Measurements from ENCODE around the gene ATP2A1.

- TF ChIP-seq, protein P1, sequence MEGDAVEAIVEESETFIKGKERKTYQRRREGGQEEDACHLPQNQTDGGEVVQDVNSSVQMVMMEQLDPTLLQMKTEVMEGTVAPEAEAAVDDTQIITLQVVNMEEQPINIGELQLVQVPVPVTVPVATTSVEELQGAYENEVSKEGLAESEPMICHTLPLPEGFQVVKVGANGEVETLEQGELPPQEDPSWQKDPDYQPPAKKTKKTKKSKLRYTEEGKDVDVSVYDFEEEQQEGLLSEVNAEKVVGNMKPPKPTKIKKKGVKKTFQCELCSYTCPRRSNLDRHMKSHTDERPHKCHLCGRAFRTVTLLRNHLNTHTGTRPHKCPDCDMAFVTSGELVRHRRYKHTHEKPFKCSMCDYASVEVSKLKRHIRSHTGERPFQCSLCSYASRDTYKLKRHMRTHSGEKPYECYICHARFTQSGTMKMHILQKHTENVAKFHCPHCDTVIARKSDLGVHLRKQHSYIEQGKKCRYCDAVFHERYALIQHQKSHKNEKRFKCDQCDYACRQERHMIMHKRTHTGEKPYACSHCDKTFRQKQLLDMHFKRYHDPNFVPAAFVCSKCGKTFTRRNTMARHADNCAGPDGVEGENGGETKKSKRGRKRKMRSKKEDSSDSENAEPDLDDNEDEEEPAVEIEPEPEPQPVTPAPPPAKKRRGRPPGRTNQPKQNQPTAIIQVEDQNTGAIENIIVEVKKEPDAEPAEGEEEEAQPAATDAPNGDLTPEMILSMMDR (IDR thresholded peaks at IDR 0.05): no peak
- no peak for TF ChIP-seq EP300 (IDR thresholded peaks at IDR 0.05)
- TF ChIP-seq POLR2A (IDR thresholded peaks at IDR 0.05): no peak
Observed at GRCh38 chr16:28951410-28951943, 73.2 kb downstream of the ATP2A1 start.
